ENCODE data around the gene DPYSL4. TPM values are rescaled to one million over a fixed set of nuclear protein-coding genes. Genes with fewer than 3 reads are reported as not detected.

DPYSL4 gene
- total and polyA plus RNA-seq, 2 of the 13 experiments (the other 11 are each of a cell fraction or from before 2014, with no cell fraction given), result 0.84 to 1.2 TPM

DNA sequence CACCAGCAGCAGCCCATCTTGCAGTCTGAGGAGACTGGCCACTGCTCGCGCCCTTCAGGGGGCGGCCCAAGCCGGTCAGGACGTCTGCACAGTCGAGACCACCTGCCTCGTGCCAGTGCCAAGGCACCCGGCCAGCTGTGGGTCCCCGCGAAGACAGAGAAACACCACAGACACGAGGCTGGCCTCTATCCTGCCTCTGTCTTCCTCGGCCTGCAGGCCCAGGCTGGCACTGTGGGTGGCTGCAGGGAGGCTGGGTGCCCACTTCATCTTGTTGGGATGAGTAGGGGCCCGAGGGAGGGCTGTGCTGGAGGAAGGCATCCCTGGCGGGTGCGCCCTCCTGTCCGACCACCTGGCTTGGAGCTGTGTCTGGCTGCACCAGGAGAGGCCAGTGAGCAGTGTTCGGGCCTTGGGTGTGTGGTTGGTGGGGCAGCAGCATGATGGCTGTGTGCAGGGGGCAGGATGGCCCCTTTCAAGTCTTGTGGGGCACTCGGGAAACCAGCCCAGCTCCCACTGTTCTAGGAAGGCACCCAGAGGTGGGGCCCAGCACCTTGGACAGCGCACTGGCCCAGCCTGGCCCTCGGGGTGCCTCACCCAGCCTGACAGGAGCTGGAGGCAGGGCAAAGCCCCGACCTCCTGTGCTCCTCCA is 7.3 kb downstream of the DPYSL4 start (continued):
- TF ChIP-seq, protein P1, sequence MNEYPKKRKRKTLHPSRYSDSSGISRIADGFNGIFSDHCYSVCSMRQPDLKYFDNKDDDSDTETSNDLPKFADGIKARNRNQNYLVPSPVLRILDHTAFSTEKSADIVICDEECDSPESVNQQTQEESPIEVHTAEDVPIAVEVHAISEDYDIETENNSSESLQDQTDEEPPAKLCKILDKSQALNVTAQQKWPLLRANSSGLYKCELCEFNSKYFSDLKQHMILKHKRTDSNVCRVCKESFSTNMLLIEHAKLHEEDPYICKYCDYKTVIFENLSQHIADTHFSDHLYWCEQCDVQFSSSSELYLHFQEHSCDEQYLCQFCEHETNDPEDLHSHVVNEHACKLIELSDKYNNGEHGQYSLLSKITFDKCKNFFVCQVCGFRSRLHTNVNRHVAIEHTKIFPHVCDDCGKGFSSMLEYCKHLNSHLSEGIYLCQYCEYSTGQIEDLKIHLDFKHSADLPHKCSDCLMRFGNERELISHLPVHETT (CRISPR knock-in tag; conservative IDR thresholded peaks at IDR 0.05), result 0 out of 2 replicates have a peak, but pooled peaks have one; percentile 50
- TF ChIP-seq GPN1 (CRISPR knock-in tag; IDR thresholded peaks at IDR 0.05; ENCODE audit: borderline replicate concordance), result no peak
- TF ChIP-seq, protein P2, sequence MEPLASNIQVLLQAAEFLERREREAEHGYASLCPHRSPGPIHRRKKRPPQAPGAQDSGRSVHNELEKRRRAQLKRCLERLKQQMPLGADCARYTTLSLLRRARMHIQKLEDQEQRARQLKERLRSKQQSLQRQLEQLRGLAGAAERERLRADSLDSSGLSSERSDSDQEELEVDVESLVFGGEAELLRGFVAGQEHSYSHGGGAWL (CRISPR knock-in tag; IDR thresholded peaks at IDR 0.05), result peak; percentile 75; the same call in 1 of the 2 replicates
- TF ChIP-seq, protein P3, sequence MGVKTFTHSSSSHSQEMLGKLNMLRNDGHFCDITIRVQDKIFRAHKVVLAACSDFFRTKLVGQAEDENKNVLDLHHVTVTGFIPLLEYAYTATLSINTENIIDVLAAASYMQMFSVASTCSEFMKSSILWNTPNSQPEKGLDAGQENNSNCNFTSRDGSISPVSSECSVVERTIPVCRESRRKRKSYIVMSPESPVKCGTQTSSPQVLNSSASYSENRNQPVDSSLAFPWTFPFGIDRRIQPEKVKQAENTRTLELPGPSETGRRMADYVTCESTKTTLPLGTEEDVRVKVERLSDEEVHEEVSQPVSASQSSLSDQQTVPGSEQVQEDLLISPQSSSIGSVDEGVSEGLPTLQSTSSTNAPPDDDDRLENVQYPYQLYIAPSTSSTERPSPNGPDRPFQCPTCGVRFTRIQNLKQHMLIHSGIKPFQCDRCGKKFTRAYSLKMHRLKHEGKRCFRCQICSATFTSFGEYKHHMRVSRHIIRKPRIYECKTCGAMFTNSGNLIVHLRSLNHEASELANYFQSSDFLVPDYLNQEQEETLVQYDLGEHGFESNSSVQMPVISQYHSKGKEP (CRISPR knock-in tag; IDR thresholded peaks at IDR 0.05), result no peak
- no peak for TF ChIP-seq FOXO1 (CRISPR knock-in tag; IDR thresholded peaks at IDR 0.05)
- 0 out of 2 replicates have a peak, but pooled peaks have one; percentile 44 for TF ChIP-seq SMAD9 (CRISPR knock-in tag; IDR thresholded peaks at IDR 0.05)
- 0 out of 2 replicates have a peak, but pooled peaks have one; percentile 36 for TF ChIP-seq ZBTB7B (CRISPR knock-in tag; IDR thresholded peaks at IDR 0.05)
- TF ChIP-seq JUNB (CRISPR knock-in tag; IDR thresholded peaks at IDR 0.05; ENCODE audit: borderline replicate concordance), result no peak
- TF ChIP-seq, protein P4, sequence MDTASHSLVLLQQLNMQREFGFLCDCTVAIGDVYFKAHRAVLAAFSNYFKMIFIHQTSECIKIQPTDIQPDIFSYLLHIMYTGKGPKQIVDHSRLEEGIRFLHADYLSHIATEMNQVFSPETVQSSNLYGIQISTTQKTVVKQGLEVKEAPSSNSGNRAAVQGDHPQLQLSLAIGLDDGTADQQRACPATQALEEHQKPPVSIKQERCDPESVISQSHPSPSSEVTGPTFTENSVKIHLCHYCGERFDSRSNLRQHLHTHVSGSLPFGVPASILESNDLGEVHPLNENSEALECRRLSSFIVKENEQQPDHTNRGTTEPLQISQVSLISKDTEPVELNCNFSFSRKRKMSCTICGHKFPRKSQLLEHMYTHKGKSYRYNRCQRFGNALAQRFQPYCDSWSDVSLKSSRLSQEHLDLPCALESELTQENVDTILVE (CRISPR knock-in tag; IDR thresholded peaks at IDR 0.05), result peak; percentile 62; the same call in 1 of the 2 replicates
- TF ChIP-seq, protein P5, sequence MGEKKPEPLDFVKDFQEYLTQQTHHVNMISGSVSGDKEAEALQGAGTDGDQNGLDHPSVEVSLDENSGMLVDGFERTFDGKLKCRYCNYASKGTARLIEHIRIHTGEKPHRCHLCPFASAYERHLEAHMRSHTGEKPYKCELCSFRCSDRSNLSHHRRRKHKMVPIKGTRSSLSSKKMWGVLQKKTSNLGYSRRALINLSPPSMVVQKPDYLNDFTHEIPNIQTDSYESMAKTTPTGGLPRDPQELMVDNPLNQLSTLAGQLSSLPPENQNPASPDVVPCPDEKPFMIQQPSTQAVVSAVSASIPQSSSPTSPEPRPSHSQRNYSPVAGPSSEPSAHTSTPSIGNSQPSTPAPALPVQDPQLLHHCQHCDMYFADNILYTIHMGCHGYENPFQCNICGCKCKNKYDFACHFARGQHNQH (CRISPR knock-in tag; IDR thresholded peaks at IDR 0.05), result peak; percentile 45; the same call in 1 of the 2 replicates
- no peak for TF ChIP-seq ZNF180 (CRISPR knock-in tag; IDR thresholded peaks at IDR 0.05; ENCODE audit: borderline replicate concordance, low read depth)
- TF ChIP-seq NFIC (IDR thresholded peaks at IDR 0.05; ENCODE audit: low read length), result no peak
- TF ChIP-seq ELF3 (CRISPR knock-in tag; IDR thresholded peaks at IDR 0.05), result peak; percentile 37; the same call in 1 of the 2 replicates
- TF ChIP-seq, protein P6, sequence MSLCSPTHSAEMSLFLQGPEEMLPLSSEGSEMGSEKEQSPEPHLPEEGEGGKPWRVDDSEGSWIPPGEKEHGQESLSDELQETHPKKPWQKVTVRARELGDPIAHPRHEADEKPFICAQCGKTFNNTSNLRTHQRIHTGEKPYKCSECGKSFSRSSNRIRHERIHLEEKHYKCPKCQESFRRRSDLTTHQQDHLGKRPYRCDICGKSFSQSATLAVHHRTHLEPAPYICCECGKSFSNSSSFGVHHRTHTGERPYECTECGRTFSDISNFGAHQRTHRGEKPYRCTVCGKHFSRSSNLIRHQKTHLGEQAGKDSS (CRISPR knock-in tag; IDR thresholded peaks at IDR 0.05; ENCODE audit: borderline replicate concordance, low read depth), result 0 out of 2 replicates have a peak, but pooled peaks have one; percentile 28
- TF ChIP-seq, protein P7, sequence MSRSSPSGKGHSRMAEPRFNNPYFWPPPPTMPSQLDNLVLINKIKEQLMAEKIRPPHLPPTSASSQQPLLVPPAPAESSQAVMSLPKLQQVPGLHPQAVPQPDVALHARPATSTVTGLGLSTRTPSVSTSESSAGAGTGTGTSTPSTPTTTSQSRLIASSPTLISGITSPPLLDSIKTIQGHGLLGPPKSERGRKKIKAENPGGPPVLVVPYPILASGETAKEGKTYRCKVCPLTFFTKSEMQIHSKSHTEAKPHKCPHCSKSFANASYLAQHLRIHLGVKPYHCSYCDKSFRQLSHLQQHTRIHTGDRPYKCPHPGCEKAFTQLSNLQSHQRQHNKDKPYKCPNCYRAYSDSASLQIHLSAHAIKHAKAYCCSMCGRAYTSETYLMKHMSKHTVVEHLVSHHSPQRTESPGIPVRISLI (CRISPR knock-in tag; IDR thresholded peaks at IDR 0.05; ENCODE audit: borderline replicate concordance), result no peak
- TF ChIP-seq BRD4 (CRISPR knock-in tag; IDR thresholded peaks at IDR 0.05), result no peak
- TF ChIP-seq, protein P8, sequence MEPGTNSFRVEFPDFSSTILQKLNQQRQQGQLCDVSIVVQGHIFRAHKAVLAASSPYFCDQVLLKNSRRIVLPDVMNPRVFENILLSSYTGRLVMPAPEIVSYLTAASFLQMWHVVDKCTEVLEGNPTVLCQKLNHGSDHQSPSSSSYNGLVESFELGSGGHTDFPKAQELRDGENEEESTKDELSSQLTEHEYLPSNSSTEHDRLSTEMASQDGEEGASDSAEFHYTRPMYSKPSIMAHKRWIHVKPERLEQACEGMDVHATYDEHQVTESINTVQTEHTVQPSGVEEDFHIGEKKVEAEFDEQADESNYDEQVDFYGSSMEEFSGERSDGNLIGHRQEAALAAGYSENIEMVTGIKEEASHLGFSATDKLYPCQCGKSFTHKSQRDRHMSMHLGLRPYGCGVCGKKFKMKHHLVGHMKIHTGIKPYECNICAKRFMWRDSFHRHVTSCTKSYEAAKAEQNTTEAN (CRISPR knock-in tag; conservative IDR thresholded peaks at IDR 0.05), result 0 out of 2 replicates have a peak, but pooled peaks have one; percentile 56
- peak; percentile 65; the same call in 1 of the 2 replicates for TF ChIP-seq WIZ (CRISPR knock-in tag; IDR thresholded peaks at IDR 0.05)
